ENCODE results near the gene AMOTL1.

AMOTL1 gene

GRCh38 chr11:94838027-94838731, 70.0 kb downstream of the AMOTL1 start:
- no peaks in the 10 kb centered on the region for H3K79me2 ChIP-seq (ENCODE audit: control insufficient read depth, low read length)
- no peak overlapping the region for H3K4me3 ChIP-seq (ENCODE audit: low read length)
- no peaks in the 10 kb centered on the region for H3K36me3 ChIP-seq (ENCODE audit: control insufficient read depth, low read length)
- no peaks in the 10 kb centered on the region for H3F3A ChIP-seq (ENCODE audit: control insufficient read depth, insufficient read depth)
- no peaks in the 10 kb centered on the region for H3K4me1 ChIP-seq (ENCODE audit: control insufficient read depth, low read length)
- no peak overlapping the region for H3K27ac ChIP-seq (ENCODE audit: low read depth, low read length)
- no peak for TF ChIP-seq CTCF (IDR thresholded peaks at IDR 0.05; ENCODE audit: low read depth, low read length, poor library complexity, severe bottlenecking)
- TF ChIP-seq EZH2phosphoT487 (IDR thresholded peaks at IDR 0.05; ENCODE audit: borderline replicate concordance, low read length): no peak
- H3K9me3 ChIP-seq (ENCODE audit: control insufficient read depth, insufficient read depth, low read length): no peaks in the 10 kb centered on the region
- no peaks in the 10 kb centered on the region for H4K20me1 ChIP-seq (ENCODE audit: control insufficient read depth, insufficient read depth, low read depth, low read length)
- H3K27me3 ChIP-seq (ENCODE audit: control insufficient read depth, low read length): no peaks in the 10 kb centered on the region
- H3K9me2 ChIP-seq (replicated peaks; ENCODE audit: control insufficient read depth, low read length): no peaks in the 10 kb centered on the region
- no peak overlapping the region for H3K4me2 ChIP-seq (ENCODE audit: low read length)

- no peaks in the 10 kb centered on the region for H3K27me3 ChIP-seq (ENCODE audit: control insufficient read depth, low read length)
- no peak for TF ChIP-seq CTCF (IDR thresholded peaks at IDR 0.05; ENCODE audit: low read depth, low read length, poor library complexity, severe bottlenecking)
- no peak for TF ChIP-seq EZH2phosphoT487 (IDR thresholded peaks at IDR 0.05; ENCODE audit: borderline replicate concordance, low read length)
- no peaks in the 10 kb centered on the region for H3K79me2 ChIP-seq (ENCODE audit: control insufficient read depth, low read length)
- no peak overlapping the region for H3K4me3 ChIP-seq (ENCODE audit: low read length)
- no peaks in the 10 kb centered on the region for H4K20me1 ChIP-seq (ENCODE audit: control insufficient read depth, insufficient read depth, low read depth, low read length)
- H3K4me2 ChIP-seq (ENCODE audit: low read length): no peak overlapping the region
- H3K9me2 ChIP-seq (replicated peaks; ENCODE audit: control insufficient read depth, low read length): no peaks in the 10 kb centered on the region
- H3K4me1 ChIP-seq (ENCODE audit: control insufficient read depth, low read length): no peaks in the 10 kb centered on the region
- H3K9me3 ChIP-seq (ENCODE audit: control insufficient read depth, insufficient read depth, low read length): no peaks in the 10 kb centered on the region
- no peaks in the 10 kb centered on the region for H3F3A ChIP-seq (ENCODE audit: control insufficient read depth, insufficient read depth)
- no peaks in the 10 kb centered on the region for H3K36me3 ChIP-seq (ENCODE audit: control insufficient read depth, low read length)
- H3K27ac ChIP-seq (ENCODE audit: low read depth, low read length): no peak overlapping the region
Observed at GRCh38 chr11:94840209-94840608, 72.1 kb downstream of the AMOTL1 start.

DNA sequence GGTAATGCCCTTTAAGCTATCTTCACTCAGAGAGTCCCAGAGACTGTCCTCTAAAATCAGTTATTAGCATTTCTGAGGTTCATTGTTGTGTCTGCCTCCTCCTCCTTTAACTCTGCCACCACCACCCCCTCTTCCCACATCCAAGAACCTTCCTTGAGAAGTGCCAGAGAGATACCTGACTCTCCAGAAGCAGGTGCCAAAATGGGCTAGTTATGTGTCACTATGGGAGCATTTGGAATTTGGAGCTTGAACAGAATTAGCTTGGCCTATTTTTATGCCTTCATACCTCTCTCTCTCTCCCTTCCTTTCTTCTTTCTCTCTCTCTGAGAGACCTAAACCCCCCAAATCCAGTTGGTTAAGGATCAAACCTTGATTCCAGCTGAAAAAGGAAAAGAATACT, 75.9 kb downstream of the AMOTL1 start:
- Histone ChIP-seq H3K27me3 (ENCODE audit: control insufficient read depth, low read length) (no peaks in the 10 kb centered on the region), H3K9me3 (ENCODE audit: control insufficient read depth, insufficient read depth, low read length) (no peaks in the 10 kb centered on the region), H3F3A (ENCODE audit: control insufficient read depth, insufficient read depth) (no peaks in the 10 kb centered on the region), H3K36me3 (ENCODE audit: control insufficient read depth, low read length) (no peaks in the 10 kb centered on the region), H3K4me2 (ENCODE audit: low read length) (no peak overlapping the region), H3K9me2 (replicated peaks; ENCODE audit: control insufficient read depth, low read length) (no peaks in the 10 kb centered on the region), H3K27ac (ENCODE audit: low read depth, low read length) (no peak overlapping the region), H4K20me1 (ENCODE audit: control insufficient read depth, insufficient read depth, low read depth, low read length) (no peaks in the 10 kb centered on the region), H3K79me2 (ENCODE audit: control insufficient read depth, low read length) (no peaks in the 10 kb centered on the region), H3K4me1 (ENCODE audit: control insufficient read depth, low read length) (no peaks in the 10 kb centered on the region), H3K4me3 (ENCODE audit: low read length) (no peak overlapping the region)
- TF ChIP-seq CTCF (IDR thresholded peaks at IDR 0.05; ENCODE audit: low read depth, low read length, poor library complexity, severe bottlenecking) (no peak), EZH2phosphoT487 (IDR thresholded peaks at IDR 0.05; ENCODE audit: borderline replicate concordance, low read length) (no peak)

Measured in DOHH2 (cell line).